CD4-positive, alpha-beta T cell (primary cell): ENCODE measurements around the gene LMF1. TPM values are rescaled to one million over a fixed set of nuclear protein-coding genes. Genes with fewer than 3 reads are reported as not detected.

Experiments used
- ATAC-seq: fragments of 200-7000 bp; cut with Tn5 transposase; one replicate; pipeline ENCODE4 v1.10.0; 2022; ENCODE audit warnings: mild to moderate bottlenecking; ENCODE audit not compliant: poor library complexity
- CTCF ChIA-PET: fragments of 350-600 bp; sonication (Branson Sonifier 250); formaldehyde crosslinking; loops from one replicate; lab custom pipeline; 2021; ENCODE audit warnings: antibody characterized with exemption, inconsistent platforms; lab: Charles Lee
- POLR2A ChIA-PET: fragments of 350-600 bp; sonication (Branson Sonifier 250); formaldehyde crosslinking; loops from one replicate; lab custom pipeline; 2021; ENCODE audit warnings: antibody characterized with exemption, inconsistent platforms; lab: Charles Lee
- DNase-seq, 14 experiments: peaks; one replicate each; pipeline ENCODE4 v3.0.0-alpha.2; 2013 to 2020; ENCODE audit warnings: mixed read lengths in 2 of 14
- H3K27ac ChIP-seq, 2 donors: one replicate each; pipeline versions ENCODE4 v1.5.1 to v1.7.0; 2013; ENCODE audit warnings: low read length in 2 of 2, low read depth in 1 of 2, mild to moderate bottlenecking in 1 of 2
- H3K27me3 ChIP-seq, 2 experiments: 1 replicate in 1 of 2; 2 replicates in 1 of 2; pipeline versions ENCODE4 v1.6.1 to v1.7.0; 2013; ENCODE audit warnings: low read length in 2 of 2, control low read depth in 1 of 2, mild to moderate bottlenecking in 1 of 2, moderate library complexity in 1 of 2; ENCODE audit not compliant: insufficient read depth in 2 of 2, control insufficient read depth in 1 of 2
- H3K36me3 ChIP-seq: one replicate; pipeline ENCODE4 v1.6.1; 2013; ENCODE audit warnings: low read length, control low read depth; ENCODE audit not compliant: insufficient read depth
- H3K4me1 ChIP-seq: one replicate; pipeline ENCODE4 v1.6.1; 2013; ENCODE audit warnings: low read length, control low read depth; ENCODE audit not compliant: insufficient read depth
- H3K4me3 ChIP-seq: one replicate; pipeline ENCODE4 v1.5.1; 2013; ENCODE audit warnings: mild to moderate bottlenecking, low read length, moderate library complexity
- H3K9me3 ChIP-seq, 2 experiments: 1 replicate in 1 of 2; 2 replicates in 1 of 2; pipeline versions ENCODE4 v1.6.1 to v1.7.0; 2013; ENCODE audit warnings: low read length in 2 of 2, mild to moderate bottlenecking in 2 of 2, control low read depth in 1 of 2, moderate library complexity in 1 of 2; ENCODE audit not compliant: control insufficient read depth in 1 of 2, insufficient read depth in 1 of 2
- H3K27ac Mint-ChIP-seq: one replicate; pipeline ENCODE4 v1.8.0; 2020; ENCODE audit warnings: mixed read lengths
- H3K27me3 Mint-ChIP-seq: one replicate; pipeline ENCODE4 v1.8.0; 2021; ENCODE audit warnings: mixed read lengths
- H3K36me3 Mint-ChIP-seq: one replicate; pipeline ENCODE4 v1.8.0; 2021; ENCODE audit warnings: low read depth, mixed read lengths
- H3K4me1 Mint-ChIP-seq: one replicate; pipeline ENCODE4 v1.8.0; 2021; ENCODE audit warnings: low read depth, mixed read lengths
- H3K4me3 Mint-ChIP-seq: one replicate; pipeline ENCODE4 v1.8.0; 2020; ENCODE audit warnings: mild to moderate bottlenecking, mixed read lengths
- H3K9me3 Mint-ChIP-seq: one replicate; pipeline ENCODE4 v1.8.0; 2020; ENCODE audit warnings: mixed read lengths
- intact Hi-C, 2 experiments: fragments of 100-400 bp; cut with DNase I in 1 of 2; cut with micrococcal nuclease in 1 of 2; formaldehyde crosslinking; loops; one replicate each; pipeline versions ENCODE4 v1.15.1 to v1.9.0; 2023 to 2025; cut with DNase I, micrococcal nuclease
- total RNA-seq, 174 experiments: library from RNA in 2 of 174; stranded (reverse) in 2 of 174; gene quantifications; one replicate each; pipeline ENCODE4 v1.2.3 and lab custom pipeline; 2021 to 2026
- TF ChIP-seq, protein P1 (sequence below): fragments of 200-600 bp; IDR thresholded peaks from one replicate; pipeline ENCODE4 v1.8.0; 2022; ENCODE audit warnings: antibody characterized with exemption, mild to moderate bottlenecking

The LMF1 gene
- total RNA-seq, 2 experiments from 2014 or later: 26.8 to 27.6 TPM

DNA sequence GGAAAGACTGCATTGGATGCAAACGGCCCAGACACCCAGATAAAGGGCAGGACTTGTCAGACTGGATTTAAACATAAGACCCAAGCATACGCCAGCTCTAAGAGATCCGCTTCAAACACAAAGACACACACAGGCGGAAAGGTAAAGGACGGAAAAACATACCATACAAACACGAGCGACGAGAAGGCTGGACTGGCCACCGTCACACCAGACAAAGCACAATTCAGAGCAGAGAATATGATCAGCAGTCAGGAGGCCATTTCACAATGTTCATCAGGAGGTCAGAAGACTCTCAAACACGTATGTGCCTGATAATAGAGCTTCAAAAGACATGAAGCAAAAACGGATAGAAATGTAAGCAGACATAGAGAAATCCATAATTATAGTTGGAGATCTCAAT is 85.4 kb downstream of the LMF1 start:
- H3K27ac ChIP-seq: no peak overlapping the region
- ATAC-seq: no peak
- intact Hi-C loops: no loop called here
- H3K9me3 Mint-ChIP-seq: no peaks in the 10 kb centered on the region
- H3K4me3 ChIP-seq: no peak overlapping the region
- H3K4me1 Mint-ChIP-seq: no peaks in the 10 kb centered on the region
- peaks cover 19 to 21% of the 10 kb centered on the region in 2 experiments for H3K9me3 ChIP-seq
- TF ChIP-seq, protein P1, sequence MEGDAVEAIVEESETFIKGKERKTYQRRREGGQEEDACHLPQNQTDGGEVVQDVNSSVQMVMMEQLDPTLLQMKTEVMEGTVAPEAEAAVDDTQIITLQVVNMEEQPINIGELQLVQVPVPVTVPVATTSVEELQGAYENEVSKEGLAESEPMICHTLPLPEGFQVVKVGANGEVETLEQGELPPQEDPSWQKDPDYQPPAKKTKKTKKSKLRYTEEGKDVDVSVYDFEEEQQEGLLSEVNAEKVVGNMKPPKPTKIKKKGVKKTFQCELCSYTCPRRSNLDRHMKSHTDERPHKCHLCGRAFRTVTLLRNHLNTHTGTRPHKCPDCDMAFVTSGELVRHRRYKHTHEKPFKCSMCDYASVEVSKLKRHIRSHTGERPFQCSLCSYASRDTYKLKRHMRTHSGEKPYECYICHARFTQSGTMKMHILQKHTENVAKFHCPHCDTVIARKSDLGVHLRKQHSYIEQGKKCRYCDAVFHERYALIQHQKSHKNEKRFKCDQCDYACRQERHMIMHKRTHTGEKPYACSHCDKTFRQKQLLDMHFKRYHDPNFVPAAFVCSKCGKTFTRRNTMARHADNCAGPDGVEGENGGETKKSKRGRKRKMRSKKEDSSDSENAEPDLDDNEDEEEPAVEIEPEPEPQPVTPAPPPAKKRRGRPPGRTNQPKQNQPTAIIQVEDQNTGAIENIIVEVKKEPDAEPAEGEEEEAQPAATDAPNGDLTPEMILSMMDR: no peak
- peaks cover 4% of the 10 kb centered on the region for H3K36me3 ChIP-seq
- H3K27ac Mint-ChIP-seq: no peak overlapping the region
- H3K4me1 ChIP-seq: no peaks in the 10 kb centered on the region
- H3K27me3 Mint-ChIP-seq: no peaks in the 10 kb centered on the region
- POLR2A ChIA-PET: no interaction called here
- H3K27me3 ChIP-seq: no peaks in the 10 kb centered on the region
- CTCF ChIA-PET: no interaction called here
- no peak overlapping the region for H3K4me3 Mint-ChIP-seq
- H3K36me3 Mint-ChIP-seq: peaks cover 4% of the 10 kb centered on the region
- DNase-seq: no peak

DNA sequence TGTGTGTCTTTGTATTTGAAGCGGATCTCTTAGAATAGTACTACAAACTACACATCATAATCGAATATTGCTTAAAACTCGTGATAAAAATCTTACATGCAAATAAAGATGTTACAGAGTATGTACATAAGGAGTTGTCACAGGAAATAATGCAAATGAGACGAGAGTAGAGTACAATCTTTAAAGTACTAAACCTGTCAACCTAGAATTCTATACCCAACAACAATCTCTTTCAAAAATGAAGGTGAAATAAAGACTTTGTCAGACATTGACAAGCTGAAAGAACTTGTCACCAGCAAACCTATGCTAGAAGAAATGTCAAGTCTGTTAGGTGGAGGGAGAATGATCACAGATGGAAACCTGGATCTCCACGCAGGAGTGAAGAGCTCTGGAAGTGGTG is 86.6 kb downstream of the LMF1 start:
- ChIA-PET POLR2A (no interaction called here), CTCF (no interaction called here)
- Mint-ChIP-seq H3K4me1 (no peaks in the 10 kb centered on the region), H3K36me3 (peaks cover 4% of the 10 kb centered on the region), H3K27me3 (no peaks in the 10 kb centered on the region), H3K4me3 (no peak overlapping the region), H3K27ac (no peak overlapping the region), H3K9me3 (no peaks in the 10 kb centered on the region)
- TF ChIP-seq, protein P1: no peak
- no peak overlapping the region for H3K27ac ChIP-seq
- no peaks in the 10 kb centered on the region for H3K4me1 ChIP-seq
- DNase-seq (no peak), ATAC-seq (no peak)
- no peak overlapping the region for H3K4me3 ChIP-seq
- no peaks in the 10 kb centered on the region for H3K27me3 ChIP-seq
- H3K36me3 ChIP-seq: peaks cover 4% of the 10 kb centered on the region
- peaks cover 19 to 21% of the 10 kb centered on the region in 2 experiments for H3K9me3 ChIP-seq
- intact Hi-C loops: no loop called here

DNA sequence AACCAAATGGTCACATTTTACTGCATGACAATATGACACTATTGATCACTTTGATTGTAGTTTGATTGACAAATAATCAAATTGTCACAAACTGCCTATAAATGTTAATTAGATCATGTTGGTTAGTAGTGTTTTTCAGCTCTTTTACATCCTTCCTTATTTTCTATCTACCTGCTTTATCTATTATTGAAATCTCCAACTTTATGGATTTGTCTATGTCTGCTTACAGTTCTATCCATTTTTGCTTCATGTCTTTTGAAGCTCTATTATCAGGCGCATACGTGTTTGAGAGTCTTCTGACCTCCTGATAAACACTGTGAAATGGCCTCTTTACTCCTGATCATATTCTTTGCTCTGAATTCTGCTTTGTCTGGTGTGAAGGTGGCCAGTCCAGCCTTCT is 87.0 kb downstream of the LMF1 start:
- Histone ChIP-seq H3K9me3 (peaks cover 19 to 21% of the 10 kb centered on the region in 2 experiments), H3K4me1 (no peaks in the 10 kb centered on the region), H3K27me3 (no peaks in the 10 kb centered on the region), H3K4me3 (no peak overlapping the region), H3K27ac (no peak overlapping the region), H3K36me3 (peaks cover 4% of the 10 kb centered on the region)
- H3K9me3 Mint-ChIP-seq: no peaks in the 10 kb centered on the region
- TF ChIP-seq, protein P1: no peak
- no peaks in the 10 kb centered on the region for H3K27me3 Mint-ChIP-seq
- intact Hi-C loops: no loop called here
- ATAC-seq: no peak
- peaks cover 4% of the 10 kb centered on the region for H3K36me3 Mint-ChIP-seq
- no peak overlapping the region for H3K4me3 Mint-ChIP-seq
- H3K4me1 Mint-ChIP-seq: no peaks in the 10 kb centered on the region
- no peak for DNase-seq
- no peak overlapping the region for H3K27ac Mint-ChIP-seq
- ChIA-PET CTCF (no interaction called here), POLR2A (no interaction called here)
